ENCODE data around the gene EXOC2. TPM values are rescaled to one million over a fixed set of nuclear protein-coding genes. Genes with fewer than 3 reads are reported as not detected.

Gene EXOC2
- total RNA-seq, 1 donor from 2014 or later = 22.0 TPM

DNA sequence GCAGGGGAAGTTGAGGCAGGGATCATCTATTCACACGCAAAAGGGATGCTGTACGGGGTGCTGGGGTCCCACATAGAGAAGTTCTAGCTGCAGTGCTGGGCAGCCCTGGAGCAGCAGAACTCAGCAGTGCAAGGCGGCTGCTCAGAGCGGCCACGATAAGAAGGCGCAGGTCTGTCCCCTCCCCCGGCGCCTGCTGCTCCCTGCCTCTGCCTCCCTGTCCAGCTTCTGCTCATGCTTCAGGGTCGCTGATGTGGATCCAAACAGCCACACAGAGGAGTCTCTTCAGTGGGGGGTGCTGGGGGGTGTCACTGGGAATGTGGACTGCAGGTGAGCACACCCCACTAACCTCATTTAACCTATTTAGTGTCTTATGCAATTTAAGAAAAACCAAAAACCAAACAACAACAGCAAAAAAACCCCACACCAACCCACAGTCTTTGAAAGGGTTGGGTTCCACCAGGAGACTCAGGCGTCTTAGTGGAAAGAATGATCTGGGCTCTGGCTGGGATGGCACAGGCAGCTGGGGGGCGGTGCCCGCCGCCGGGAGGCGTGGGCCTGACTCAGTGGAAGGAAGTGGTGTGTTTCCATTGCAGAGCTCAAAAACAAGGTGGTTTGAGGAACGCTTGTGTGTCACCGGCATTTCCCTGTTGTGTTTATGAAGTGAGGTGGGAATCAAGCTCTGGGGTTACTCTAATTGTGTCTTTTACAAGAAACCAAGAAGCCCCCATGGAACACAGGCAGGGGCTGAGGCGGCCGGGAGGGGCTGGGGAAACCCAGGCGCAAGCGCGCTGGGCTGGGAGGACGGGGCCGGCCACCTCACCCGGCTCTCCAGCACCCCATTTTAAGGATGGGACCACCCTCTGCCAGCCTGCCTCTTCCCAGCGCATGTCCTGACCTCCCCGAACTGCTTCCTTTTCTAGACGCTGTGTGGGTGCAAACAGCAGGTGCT lies 246.2 kb downstream of the EXOC2 start:
- TF ChIP-seq, protein P1, sequence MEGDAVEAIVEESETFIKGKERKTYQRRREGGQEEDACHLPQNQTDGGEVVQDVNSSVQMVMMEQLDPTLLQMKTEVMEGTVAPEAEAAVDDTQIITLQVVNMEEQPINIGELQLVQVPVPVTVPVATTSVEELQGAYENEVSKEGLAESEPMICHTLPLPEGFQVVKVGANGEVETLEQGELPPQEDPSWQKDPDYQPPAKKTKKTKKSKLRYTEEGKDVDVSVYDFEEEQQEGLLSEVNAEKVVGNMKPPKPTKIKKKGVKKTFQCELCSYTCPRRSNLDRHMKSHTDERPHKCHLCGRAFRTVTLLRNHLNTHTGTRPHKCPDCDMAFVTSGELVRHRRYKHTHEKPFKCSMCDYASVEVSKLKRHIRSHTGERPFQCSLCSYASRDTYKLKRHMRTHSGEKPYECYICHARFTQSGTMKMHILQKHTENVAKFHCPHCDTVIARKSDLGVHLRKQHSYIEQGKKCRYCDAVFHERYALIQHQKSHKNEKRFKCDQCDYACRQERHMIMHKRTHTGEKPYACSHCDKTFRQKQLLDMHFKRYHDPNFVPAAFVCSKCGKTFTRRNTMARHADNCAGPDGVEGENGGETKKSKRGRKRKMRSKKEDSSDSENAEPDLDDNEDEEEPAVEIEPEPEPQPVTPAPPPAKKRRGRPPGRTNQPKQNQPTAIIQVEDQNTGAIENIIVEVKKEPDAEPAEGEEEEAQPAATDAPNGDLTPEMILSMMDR (conservative IDR thresholded peaks at IDR 0.05; ENCODE audit: low read depth, low read length) = no peak
- no peak overlapping the region for H3K4me3 ChIP-seq (ENCODE audit: low read depth, low read length)
- no peak for DNase-seq (ENCODE audit: low read depth)

DNA sequence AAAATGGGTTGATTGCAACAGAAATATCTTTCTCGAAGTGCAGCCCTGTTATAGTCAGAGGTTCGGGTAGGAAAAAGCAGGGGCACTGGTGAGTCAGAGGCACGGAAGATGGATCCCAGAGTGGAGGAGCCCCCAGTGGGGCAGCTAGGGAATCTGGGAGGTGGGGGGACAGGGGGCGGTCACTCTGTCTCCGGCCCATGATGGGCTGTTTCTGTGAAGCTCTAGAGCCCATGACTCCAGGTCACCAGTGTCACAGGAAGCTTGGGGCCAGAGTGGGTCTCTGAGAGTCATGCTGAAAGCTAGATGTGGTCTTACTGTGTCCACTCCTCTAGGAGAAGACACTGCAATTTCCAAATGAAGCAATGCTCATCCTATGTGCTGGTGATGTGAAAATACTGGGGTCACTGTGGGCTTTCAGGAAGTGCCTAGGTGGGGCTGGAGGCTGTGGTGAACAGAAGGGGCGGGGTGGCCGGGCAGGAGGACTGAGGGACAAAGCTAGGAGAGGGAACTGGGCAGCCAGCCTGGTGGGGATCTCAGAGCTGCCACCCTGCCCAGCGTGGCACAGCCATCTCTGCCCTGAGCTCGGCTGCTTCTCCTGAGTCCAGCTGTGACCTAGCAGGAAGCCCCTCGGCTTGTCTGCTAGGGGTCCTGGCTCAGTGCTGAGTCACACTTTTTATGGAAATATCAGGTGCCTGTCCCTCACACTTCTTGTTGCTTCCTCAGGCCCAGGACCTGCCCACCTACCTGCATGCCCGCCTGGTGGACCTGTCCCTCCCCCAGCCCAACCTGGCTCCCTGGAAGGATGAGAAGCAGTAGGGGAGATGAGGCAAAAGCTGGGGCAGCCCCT lies 247.1 kb downstream of the EXOC2 start:
- H3K4me3 ChIP-seq (ENCODE audit: low read depth, low read length) = no peak overlapping the region
- no peak for DNase-seq (ENCODE audit: low read depth)
- TF ChIP-seq, protein P1 (conservative IDR thresholded peaks at IDR 0.05; ENCODE audit: low read depth, low read length) = no peak

DNA sequence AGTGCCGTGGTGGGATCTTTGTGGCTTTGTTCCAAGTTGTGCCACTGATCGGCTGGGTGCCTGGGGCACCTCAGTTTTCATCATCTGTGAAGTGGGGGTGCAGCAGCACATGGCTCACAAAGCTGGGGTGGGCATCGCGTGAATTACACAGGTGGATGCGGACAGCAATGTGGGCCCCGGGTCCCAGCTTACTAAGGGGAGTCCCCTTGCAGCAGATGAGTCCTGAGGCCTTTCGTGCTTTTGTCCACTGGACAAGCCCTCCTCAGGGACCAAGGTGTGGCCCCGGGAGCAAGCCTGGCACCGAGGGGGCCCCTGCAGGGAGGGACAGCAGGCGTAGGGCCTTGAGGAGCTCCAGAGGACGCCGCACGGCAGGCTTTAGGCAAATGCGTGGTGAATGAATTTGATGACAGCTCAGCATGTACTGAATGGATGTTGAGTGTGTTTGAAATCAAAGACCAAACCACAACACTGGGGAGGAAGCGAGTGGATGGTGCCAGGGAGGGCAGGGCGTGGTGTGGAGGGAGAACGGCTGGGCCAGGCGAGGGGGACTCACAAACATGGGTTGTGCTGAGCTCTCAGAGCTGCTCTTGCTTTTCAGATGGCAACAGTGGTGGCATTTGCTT lies 248.2 kb downstream of the EXOC2 start:
- DNase-seq (ENCODE audit: low read depth) = no peak
- TF ChIP-seq, protein P1 (conservative IDR thresholded peaks at IDR 0.05; ENCODE audit: low read depth, low read length) = no peak
- H3K4me3 ChIP-seq (ENCODE audit: low read depth, low read length) = no peak overlapping the region

DNA sequence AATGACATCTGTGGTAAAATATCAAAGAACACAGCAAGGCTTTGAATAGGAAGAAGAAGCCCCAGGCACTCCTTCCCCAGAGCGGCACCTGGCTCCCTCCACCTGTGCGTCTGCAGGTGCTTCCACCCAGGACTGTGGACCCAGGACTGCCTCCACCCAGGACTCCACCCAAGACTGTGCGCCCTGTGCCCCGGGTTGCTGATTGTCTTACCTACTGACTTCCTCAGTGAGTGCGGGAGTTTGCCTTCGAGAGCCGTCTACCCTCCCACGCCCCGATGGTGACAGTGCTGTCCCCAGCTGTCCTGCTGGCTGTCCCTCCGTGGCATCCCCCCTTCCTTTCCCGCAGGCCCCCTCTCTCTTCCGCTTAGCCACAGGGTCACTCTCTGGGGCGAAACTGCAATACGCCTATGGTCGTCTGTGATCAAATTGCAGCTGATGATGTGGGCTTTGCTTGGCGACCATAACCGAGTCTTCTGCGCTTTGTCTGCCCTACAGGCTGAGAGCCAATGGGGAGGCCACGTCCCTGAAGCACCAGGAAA lies 249.2 kb downstream of the EXOC2 start:
- no peak overlapping the region for H3K4me3 ChIP-seq (ENCODE audit: low read depth, low read length)
- TF ChIP-seq, protein P1 (conservative IDR thresholded peaks at IDR 0.05; ENCODE audit: low read depth, low read length) = no peak
- no peak for DNase-seq (ENCODE audit: low read depth)

DNA sequence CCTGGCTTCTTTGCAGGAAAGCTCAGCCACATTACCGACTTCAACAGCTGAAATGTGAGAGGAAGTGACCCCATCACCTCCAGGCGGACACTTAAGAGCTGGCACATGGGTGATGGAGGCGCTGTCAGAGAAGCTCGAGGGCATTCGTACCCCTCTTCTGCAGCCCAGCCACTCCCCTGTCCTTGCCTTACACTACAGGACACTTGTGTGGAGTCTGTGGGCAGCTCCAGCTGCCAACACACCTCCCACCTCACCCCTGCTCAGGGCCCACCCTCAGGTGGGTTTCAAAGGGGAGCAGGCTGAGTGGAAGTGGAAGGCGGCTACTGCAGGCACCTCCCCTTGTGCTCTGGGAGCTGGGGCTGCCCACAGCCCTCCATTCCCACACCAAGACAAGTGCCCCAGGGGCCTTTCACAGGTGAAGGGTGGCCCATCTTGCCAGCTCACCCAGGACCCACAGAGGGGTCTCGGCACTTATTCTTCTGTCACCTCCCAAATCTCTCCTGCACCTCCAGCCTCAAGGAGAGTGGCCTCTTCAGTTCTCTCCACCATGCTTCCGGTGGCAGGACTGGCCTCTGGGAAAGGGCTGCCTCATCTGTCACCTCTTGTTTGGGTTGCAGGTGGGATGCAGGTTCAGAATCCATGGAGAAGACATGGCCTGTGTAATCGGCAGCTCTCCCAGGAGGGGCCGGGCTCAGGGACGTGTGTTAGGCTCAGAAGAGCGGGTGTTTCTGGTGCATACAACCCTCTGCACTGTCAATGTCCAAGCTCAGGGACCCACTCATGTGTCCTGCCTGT lies 251.6 kb downstream of the EXOC2 start:
- TF ChIP-seq, protein P1 (conservative IDR thresholded peaks at IDR 0.05; ENCODE audit: low read depth, low read length) = no peak
- DNase-seq (ENCODE audit: low read depth) = no peak
- H3K4me3 ChIP-seq (ENCODE audit: low read depth, low read length) = no peak overlapping the region

DNA sequence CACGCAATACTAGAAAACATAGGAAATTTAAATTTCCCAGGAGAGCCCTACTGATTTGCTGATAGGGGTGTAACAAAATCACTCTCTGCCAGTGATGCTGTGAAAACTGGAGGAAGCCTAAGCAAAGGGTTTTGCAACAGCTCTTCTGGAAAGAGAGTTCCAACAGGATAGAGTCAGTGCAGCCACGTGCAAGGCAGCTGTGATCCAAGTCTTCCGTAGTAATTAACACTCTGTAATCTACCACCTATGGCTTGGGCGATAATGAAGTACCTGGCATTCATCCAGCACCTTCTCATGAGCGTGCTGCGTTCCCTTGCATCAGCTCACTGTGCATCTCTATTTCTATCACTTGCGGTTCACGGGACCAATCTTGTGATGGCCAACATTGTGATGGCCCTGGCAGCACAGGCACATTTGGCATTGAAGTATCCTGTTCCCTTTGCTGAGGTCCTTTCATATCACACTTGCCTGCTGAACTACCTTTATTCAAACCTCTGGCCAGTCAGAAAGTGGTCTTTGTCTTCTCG lies 253.2 kb downstream of the EXOC2 start:
- DNase-seq (ENCODE audit: low read depth) = no peak
- TF ChIP-seq, protein P1 (conservative IDR thresholded peaks at IDR 0.05; ENCODE audit: low read depth, low read length) = no peak

More for the DNA sequence above, 253.2 kb downstream of the EXOC2 start:
- H3K4me3 ChIP-seq (ENCODE audit: low read depth, low read length) = no peak overlapping the region
